Osteocyte (in vitro differentiated cells): ENCODE results near the gene MED26. TPM values are rescaled to one million over a fixed set of nuclear protein-coding genes. Genes with fewer than 3 reads are reported as not detected.

Source experiments
- DNase-seq: peaks from one replicate; pipeline ENCODE4 v3.0.0; 2021; ENCODE audit warnings: mixed read lengths; ENCODE audit not compliant: unreplicated experiment; ENCODE audit errors: extremely low spot score
- H3K27ac Mint-ChIP-seq: one replicate; pipeline ENCODE4 v1.8.0; 2021; ENCODE audit warnings: mild to moderate bottlenecking, mixed read lengths; ENCODE audit not compliant: unreplicated experiment
- H3K27me3 Mint-ChIP-seq: one replicate; pipeline ENCODE4 v1.8.0; 2021; ENCODE audit warnings: mixed read lengths; ENCODE audit not compliant: unreplicated experiment
- H3K36me3 Mint-ChIP-seq: one replicate; pipeline ENCODE4 v1.8.0; 2021; ENCODE audit warnings: mixed read lengths; ENCODE audit not compliant: unreplicated experiment
- H3K4me1 Mint-ChIP-seq: one replicate; pipeline ENCODE4 v1.8.0; 2021; ENCODE audit warnings: mixed read lengths; ENCODE audit not compliant: unreplicated experiment
- H3K4me3 Mint-ChIP-seq: one replicate; pipeline ENCODE4 v1.8.0; 2021; ENCODE audit warnings: mild to moderate bottlenecking, moderate library complexity, mixed read lengths; ENCODE audit not compliant: unreplicated experiment
- H3K9me3 Mint-ChIP-seq: one replicate; pipeline ENCODE4 v1.8.0; 2021; ENCODE audit warnings: mixed read lengths; ENCODE audit not compliant: unreplicated experiment
- total RNA-seq: library from RNA; stranded (reverse); gene quantifications from 2 replicates; pipeline ENCODE4 v1.2.1, GENCODE V29; 2021
- TF ChIP-seq, protein P1 (sequence below): fragments of 200-600 bp; sonication (generic); IDR thresholded peaks from 2 replicates; pipeline ENCODE4 v1.5.0; 2021; ENCODE audit warnings: antibody characterized with exemption, mild to moderate bottlenecking, moderate library complexity

The MED26 gene
- total RNA-seq, 1 donor from 2014 or later, result 9.5 TPM

DNA sequence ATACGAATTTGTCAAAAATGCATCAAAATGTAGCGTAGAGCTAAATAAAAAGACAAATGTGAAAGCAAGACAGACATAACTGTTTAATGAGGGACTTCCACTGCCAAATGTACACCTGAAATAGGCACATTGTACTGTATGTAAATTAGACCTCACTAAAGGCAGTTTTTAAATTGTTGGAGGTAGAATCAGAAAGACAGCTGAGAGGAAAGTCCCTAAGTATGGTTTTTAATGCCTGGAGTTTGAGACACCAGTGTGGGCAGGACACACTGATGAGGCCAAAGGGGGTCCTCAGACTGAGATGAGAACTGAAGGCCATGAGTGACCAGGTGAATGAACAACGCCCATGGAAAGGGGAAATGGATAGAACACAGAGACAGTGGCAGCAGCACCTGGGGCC, 22.9 kb downstream of the MED26 start:
- Mint-ChIP-seq H3K4me1 (peaks cover 19% of the 10 kb centered on the region), H3K36me3 (no peaks in the 10 kb centered on the region), H3K9me3 (no peaks in the 10 kb centered on the region), H3K4me3 (no peak overlapping the region), H3K27ac (no peak overlapping the region), H3K27me3 (no peaks in the 10 kb centered on the region)
- TF ChIP-seq, protein P1, sequence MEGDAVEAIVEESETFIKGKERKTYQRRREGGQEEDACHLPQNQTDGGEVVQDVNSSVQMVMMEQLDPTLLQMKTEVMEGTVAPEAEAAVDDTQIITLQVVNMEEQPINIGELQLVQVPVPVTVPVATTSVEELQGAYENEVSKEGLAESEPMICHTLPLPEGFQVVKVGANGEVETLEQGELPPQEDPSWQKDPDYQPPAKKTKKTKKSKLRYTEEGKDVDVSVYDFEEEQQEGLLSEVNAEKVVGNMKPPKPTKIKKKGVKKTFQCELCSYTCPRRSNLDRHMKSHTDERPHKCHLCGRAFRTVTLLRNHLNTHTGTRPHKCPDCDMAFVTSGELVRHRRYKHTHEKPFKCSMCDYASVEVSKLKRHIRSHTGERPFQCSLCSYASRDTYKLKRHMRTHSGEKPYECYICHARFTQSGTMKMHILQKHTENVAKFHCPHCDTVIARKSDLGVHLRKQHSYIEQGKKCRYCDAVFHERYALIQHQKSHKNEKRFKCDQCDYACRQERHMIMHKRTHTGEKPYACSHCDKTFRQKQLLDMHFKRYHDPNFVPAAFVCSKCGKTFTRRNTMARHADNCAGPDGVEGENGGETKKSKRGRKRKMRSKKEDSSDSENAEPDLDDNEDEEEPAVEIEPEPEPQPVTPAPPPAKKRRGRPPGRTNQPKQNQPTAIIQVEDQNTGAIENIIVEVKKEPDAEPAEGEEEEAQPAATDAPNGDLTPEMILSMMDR, result no peak
- DNase-seq, result no peak

DNA sequence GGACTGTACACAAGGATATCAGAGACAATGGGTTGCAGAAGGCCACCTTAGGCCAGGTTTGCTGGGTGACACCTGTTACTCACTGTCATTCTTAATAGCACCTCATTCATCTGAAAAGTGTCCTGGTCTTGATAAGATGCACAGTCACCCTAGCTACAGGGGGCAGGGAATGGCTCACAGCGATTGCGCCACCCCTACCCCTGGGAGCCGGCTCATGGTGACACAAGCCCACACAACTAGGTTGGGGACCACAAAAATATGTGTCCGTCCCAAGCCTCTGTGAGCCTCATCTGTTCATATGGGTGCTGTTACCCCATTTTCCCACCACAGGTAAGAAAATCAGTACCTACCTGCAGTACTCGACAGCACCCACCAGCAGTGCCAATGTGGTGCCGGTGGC, 23.4 kb downstream of the MED26 start:
- Mint-ChIP-seq H3K27me3 (no peaks in the 10 kb centered on the region), H3K4me1 (peaks cover 14% of the 10 kb centered on the region), H3K27ac (no peak overlapping the region), H3K36me3 (no peaks in the 10 kb centered on the region), H3K4me3 (no peak overlapping the region), H3K9me3 (no peaks in the 10 kb centered on the region)
- no peak for DNase-seq
- TF ChIP-seq, protein P1, result no peak

DNA sequence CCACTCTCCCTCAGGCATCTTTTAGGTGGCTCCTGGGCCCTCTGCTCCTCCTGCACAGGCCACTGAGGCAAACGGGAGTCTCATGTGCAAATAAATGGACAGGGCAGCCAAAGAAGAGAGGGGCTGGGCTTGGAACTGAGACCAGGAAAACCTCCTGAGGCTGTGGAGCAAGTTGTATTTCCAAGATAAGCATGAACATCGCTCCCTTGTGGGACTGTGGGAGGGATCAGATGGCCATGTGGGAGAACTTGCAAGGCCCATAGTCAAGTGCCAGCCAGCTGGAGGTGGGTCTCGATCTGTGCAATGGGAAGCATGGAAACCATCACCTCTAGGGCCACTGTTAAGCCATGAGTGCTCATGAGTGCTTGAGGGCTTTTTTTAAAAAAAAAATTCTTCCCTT, 24.9 kb downstream of the MED26 start:
- no peaks in the 10 kb centered on the region for H3K27me3 Mint-ChIP-seq
- no peak overlapping the region for H3K27ac Mint-ChIP-seq
- DNase-seq, result no peak
- H3K9me3 Mint-ChIP-seq, result no peaks in the 10 kb centered on the region
- H3K36me3 Mint-ChIP-seq, result no peaks in the 10 kb centered on the region
- H3K4me1 Mint-ChIP-seq, result peaks cover 16% of the 10 kb centered on the region
- no peak overlapping the region for H3K4me3 Mint-ChIP-seq
- TF ChIP-seq, protein P1, result no peak

DNA sequence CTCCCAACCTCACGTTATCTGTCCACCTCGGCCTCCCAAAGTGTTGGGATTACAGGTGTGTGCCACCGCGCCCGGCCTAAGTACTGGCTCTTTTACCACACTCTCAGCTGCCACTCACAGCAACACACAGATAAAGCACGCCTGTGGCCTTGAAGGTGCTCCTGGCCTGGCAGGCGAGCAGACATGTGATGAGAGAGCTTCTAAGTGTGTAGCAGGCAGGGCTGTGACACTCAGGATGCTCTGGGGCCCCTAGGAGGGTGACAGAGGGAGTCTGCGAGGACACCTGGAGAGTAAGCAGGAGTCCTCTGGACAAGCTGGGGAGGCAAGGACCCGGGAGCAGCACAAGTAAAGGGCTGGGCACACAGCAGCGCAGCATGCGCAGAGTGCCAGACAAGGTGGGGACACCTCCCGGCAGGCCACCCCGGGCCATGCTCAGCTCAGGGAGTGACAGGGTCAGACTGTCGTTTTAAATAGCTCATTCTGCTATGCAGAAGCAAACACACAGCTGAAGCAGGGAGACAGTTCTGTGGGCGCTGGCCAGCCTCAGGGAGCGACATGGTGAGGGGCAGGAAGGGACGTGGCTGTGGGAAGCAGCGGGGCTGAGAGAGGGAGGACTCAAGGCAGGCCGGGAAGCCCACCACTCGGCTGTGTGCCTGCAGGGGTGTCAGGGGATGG, 26.5 kb downstream of the MED26 start:
- no peak overlapping the region for H3K4me3 Mint-ChIP-seq
- no peak overlapping the region for H3K27ac Mint-ChIP-seq
- H3K27me3 Mint-ChIP-seq, result no peaks in the 10 kb centered on the region
- H3K36me3 Mint-ChIP-seq, result no peaks in the 10 kb centered on the region
- peaks cover 16% of the 10 kb centered on the region for H3K4me1 Mint-ChIP-seq
- no peaks in the 10 kb centered on the region for H3K9me3 Mint-ChIP-seq
- no peak for DNase-seq
- TF ChIP-seq, protein P1, result no peak

DNA sequence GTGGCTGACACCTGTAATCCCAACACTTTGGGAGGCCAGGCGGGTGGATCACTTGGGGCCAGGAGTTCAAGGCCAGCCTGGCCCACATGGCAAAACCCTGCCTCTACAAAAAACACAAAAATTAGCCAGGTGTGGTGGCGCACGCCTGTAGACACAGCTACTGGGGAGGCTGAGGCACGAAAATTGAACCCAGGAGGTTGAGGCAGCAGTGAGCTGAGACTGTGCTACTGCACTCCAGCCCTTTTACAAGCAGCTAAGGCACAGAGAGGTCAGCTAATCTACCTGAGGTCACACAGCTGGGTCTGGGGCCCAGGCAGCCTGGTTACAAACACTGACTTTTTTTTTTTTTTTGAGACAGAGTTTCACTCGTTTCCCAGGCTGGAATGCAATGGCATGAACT, 27.2 kb downstream of the MED26 start:
- H3K36me3 Mint-ChIP-seq, result no peaks in the 10 kb centered on the region
- no peak overlapping the region for H3K27ac Mint-ChIP-seq
- TF ChIP-seq, protein P1, result no peak

More for the DNA sequence above, 27.2 kb downstream of the MED26 start:
- DNase-seq, result no peak
- Mint-ChIP-seq H3K27me3 (no peaks in the 10 kb centered on the region), H3K4me3 (no peak overlapping the region), H3K9me3 (no peaks in the 10 kb centered on the region), H3K4me1 (peaks cover 16% of the 10 kb centered on the region)
